CD1c-positive myeloid dendritic cell (primary cell): ENCODE data around the gene NEDD9.

Experiments
- DNase-seq: peaks from one replicate; pipeline ENCODE4 v3.0.0-alpha.2; 2016; ENCODE audit errors: extremely low spot score

The NEDD9 gene

GRCh38 chr6:11262242-11262641 is 29.8 kb upstream of the NEDD9 start:
- no peak for DNase-seq

GRCh38 chr6:11260249-11261038 is 28.0 kb upstream of the NEDD9 start:
- DNase-seq, result no peak

GRCh38 chr6:11258260-11259237 is 26.1 kb upstream of the NEDD9 start:
- peak; percentile 43 for DNase-seq

GRCh38 chr6:11255610-11256009 is 23.1 kb upstream of the NEDD9 start:
- no peak for DNase-seq

- DNase-seq, result no peak
Observed at GRCh38 chr6:11253594-11253993, 21.1 kb upstream of the NEDD9 start.

GRCh38 chr6:11251553-11252360 is 19.3 kb upstream of the NEDD9 start:
- DNase-seq, result no peak

GRCh38 chr6:11250108-11250507 is 17.6 kb upstream of the NEDD9 start:
- DNase-seq, result no peak

GRCh38 chr6:11248974-11249761 is 16.7 kb upstream of the NEDD9 start:
- DNase-seq, result no peak

- DNase-seq, result no peak
Observed at GRCh38 chr6:11246722-11247121, 14.3 kb upstream of the NEDD9 start.

- DNase-seq, result no peak
Observed at GRCh38 chr6:11245381-11246256, 13.2 kb upstream of the NEDD9 start.

- DNase-seq, result no peak
Observed at GRCh38 chr6:11244387-11245126, 12.1 kb upstream of the NEDD9 start.

GRCh38 chr6:11243861-11244260 is 11.4 kb upstream of the NEDD9 start:
- no peak for DNase-seq

GRCh38 chr6:11242711-11243110 is 10.2 kb upstream of the NEDD9 start:
- no peak for DNase-seq

- DNase-seq, result no peak
Observed at GRCh38 chr6:11241793-11242201, 9.3 kb upstream of the NEDD9 start.

- no peak for DNase-seq
Observed at GRCh38 chr6:11241154-11241792, 8.8 kb upstream of the NEDD9 start.

- DNase-seq, result no peak
Observed at GRCh38 chr6:11237956-11238355, 5.5 kb upstream of the NEDD9 start.

- no peak for DNase-seq
Observed at GRCh38 chr6:11237428-11237827, 5.0 kb upstream of the NEDD9 start.

GRCh38 chr6:11236915-11237314 is 4.4 kb upstream of the NEDD9 start:
- no peak for DNase-seq
